Kidney epithelial cell (primary cell): ENCODE results near the gene TMIGD2. TPM values are rescaled to one million over a fixed set of nuclear protein-coding genes. Genes with fewer than 3 reads are reported as not detected.
"Not testable (repeated sequence)": the region's sequence is repeated elsewhere in the genome, so short reads cannot be mapped to it uniquely, and the experiment has no call there.

Experiments used
- DNase-seq: peaks from one replicate; pipeline ENCODE4 v3.0.0-alpha.2; 2010; ENCODE audit warnings: low read depth
- H3K27me3 ChIP-seq: 2 replicates; pipeline ENCODE4 v1.6.0; 2011; ENCODE audit warnings: low read length; ENCODE audit not compliant: control insufficient read depth, insufficient read depth
- H3K36me3 ChIP-seq: 2 replicates; pipeline ENCODE4 v1.5.1; 2011; ENCODE audit warnings: low read length; ENCODE audit not compliant: control insufficient read depth, insufficient read depth
- H3K4me3 ChIP-seq: 2 replicates; pipeline ENCODE4 v1.5.1; 2011; ENCODE audit warnings: low read depth, mild to moderate bottlenecking, control low read depth, low read length
- CTCF ChIP-seq: IDR thresholded peaks from 2 replicates; pipeline ENCODE4 v1.5.1; 2011; ENCODE audit warnings: mild to moderate bottlenecking, moderate library complexity, low read length, control low read depth, inconsistent platforms; ENCODE audit not compliant: insufficient read depth, poor library complexity, severe bottlenecking
- total RNA-seq: library from RNA; depleted of rRNA; stranded (reverse); fragments of >200 nt; gene quantifications from 2 replicates; pipeline ENCODE4 v1.2.3, GENCODE V29; 2015

Gene TMIGD2
- total RNA-seq, 1 donor from 2014 or later, result not detected

GRCh38 chr19:4257025-4257424 is 45.2 kb downstream of the TMIGD2 start:
- Histone ChIP-seq H3K36me3 (peaks cover 5% of the 10 kb centered on the region), H3K27me3 (no peaks in the 10 kb centered on the region), H3K4me3 (no peak overlapping the region)
- no peak for TF ChIP-seq CTCF
- no peak for DNase-seq

DNA sequence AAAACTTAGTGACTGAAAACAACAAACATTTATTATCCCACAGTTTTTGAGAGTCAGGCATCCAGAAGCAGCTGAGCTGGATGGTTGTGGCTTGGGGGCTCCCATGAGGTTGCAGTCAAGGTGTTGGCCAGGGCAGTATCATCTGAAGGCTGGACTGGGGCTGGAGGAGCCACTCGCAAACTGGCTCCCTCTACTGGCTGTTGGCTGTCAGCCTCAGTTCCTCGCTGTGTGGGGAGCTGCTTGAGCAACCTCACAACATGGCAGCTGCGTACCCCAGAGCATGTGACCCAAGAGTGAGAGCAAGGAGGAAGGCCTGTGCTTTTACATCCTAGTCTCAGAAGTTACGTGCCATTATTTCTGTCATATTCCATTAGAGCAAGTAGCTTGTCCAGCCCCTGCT is 45.6 kb downstream of the TMIGD2 start:
- peak; percentile 16 for TF ChIP-seq CTCF
- Histone ChIP-seq H3K27me3 (no peaks in the 10 kb centered on the region), H3K4me3 (no peak overlapping the region), H3K36me3 (peaks cover 5% of the 10 kb centered on the region)
- DNase-seq, result no peak

- H3K36me3 ChIP-seq, result no peaks in the 10 kb centered on the region
- TF ChIP-seq CTCF, result peak; percentile 56
- H3K4me3 ChIP-seq, result peak within 1 kb of the TSS; percentile 75
- no peaks in the 10 kb centered on the region for H3K27me3 ChIP-seq
- DNase-seq, result peak; percentile 95
These were observed 55.2 kb downstream of the TMIGD2 start, which contains the start of gene YJU2 for GRCh38 chr19:4246767-4247593. YJU2 (plus strand) TSS chr19:4247080; CDS start chr19:4247147, 67 bp downstream.

- not testable (repeated sequence) for H3K4me3 ChIP-seq, H3K36me3 ChIP-seq, H3K27me3 ChIP-seq, DNase-seq
These were observed 56.3 kb downstream of the TMIGD2 start for GRCh38 chr19:4245938-4246337.

Other genes starting within 250 kb of the TMIGD2 start
- gene ZBTB7A, start 235.5 kb downstream of the TMIGD2 start, total RNA-seq, result 39.9 and 43.3 TPM in 2 replicates
- gene MAP2K2, start 178.3 kb downstream of the TMIGD2 start, total RNA-seq, result 198 and 249 TPM in 2 replicates
- not detected in 2 replicates for gene CREB3L3, start 148.8 kb downstream of the TMIGD2 start, total RNA-seq
- 58.8 and 59.2 TPM in 2 replicates for gene SIRT6, start 119.8 kb downstream of the TMIGD2 start, total RNA-seq
- gene ANKRD24, start 119.7 kb downstream of the TMIGD2 start, total RNA-seq, result 0.33 and 0.34 TPM in 2 replicates
- 2.5 and 3.9 TPM in 2 replicates for gene EBI3, start 72.9 kb downstream of the TMIGD2 start, total RNA-seq
- gene YJU2, start 55.3 kb downstream of the TMIGD2 start, total RNA-seq, result 33.0 and 37.2 TPM in 2 replicates
- not detected in 2 replicates for gene SHD, start 23.1 kb downstream of the TMIGD2 start, total RNA-seq
- gene FSD1, start 2.2 kb upstream of the TMIGD2 start, total RNA-seq, result 11.3 and 13.2 TPM in 2 replicates
- 78.5 and 84.8 TPM in 2 replicates for gene STAP2, start 36.4 kb upstream of the TMIGD2 start, total RNA-seq
- gene MPND, start 41.2 kb upstream of the TMIGD2 start, total RNA-seq, result 6.4 and 6.6 TPM in 2 replicates
- 60.9 and 72.0 TPM in 2 replicates for gene SH3GL1, start 98.2 kb upstream of the TMIGD2 start, total RNA-seq
- gene CHAF1A, start 100.3 kb upstream of the TMIGD2 start, total RNA-seq, result 6.8 and 13.8 TPM in 2 replicates
- 62.3 and 66.0 TPM in 2 replicates for gene UBXN6, start 155.4 kb upstream of the TMIGD2 start, total RNA-seq
- 67.0 and 82.0 TPM in 2 replicates for gene HDGFL2, start 169.9 kb upstream of the TMIGD2 start, total RNA-seq
- gene PLIN4, start 216.1 kb upstream of the TMIGD2 start, total RNA-seq, result under 0.01 and 0.04 TPM in 2 replicates
- 0.07 TPM in 1 of 2 replicates, not detected in the other for gene PLIN5, start 232.8 kb upstream of the TMIGD2 start, total RNA-seq
- gene LRG1, start 237.6 kb upstream of the TMIGD2 start, total RNA-seq, result 0.21 and 0.25 TPM in 2 replicates